Neural progenitor cell (in vitro differentiated cells): ENCODE measurements around the gene BACH1. TPM values are rescaled to one million over a fixed set of nuclear protein-coding genes. Genes with fewer than 3 reads are reported as not detected.

Source experiments
- DNase-seq: peaks from one replicate; pipeline ENCODE4 v3.0.0-alpha.2; 2016; ENCODE audit warnings: low spot score
- H2AFZ ChIP-seq: fragments of 200-600 bp; sonication (generic); replicated peaks from 2 replicates; pipeline ENCODE4 v1.6.1; 2016; ENCODE audit warnings: antibody characterized with exemption
- H3F3A ChIP-seq: fragments of 200-600 bp; sonication (generic); 2 replicates; pipeline ENCODE4 v1.6.1; 2016; ENCODE audit warnings: antibody characterized with exemption, low read depth
- H3K27ac ChIP-seq: fragments of 200-600 bp; sonication (generic); 2 replicates; pipeline ENCODE4 v1.5.1; 2016; ENCODE audit warnings: mild to moderate bottlenecking
- H3K27me3 ChIP-seq: fragments of 200-600 bp; sonication (generic); 2 replicates; pipeline ENCODE4 v1.6.1; 2016; ENCODE audit warnings: mild to moderate bottlenecking, moderate library complexity
- H3K36me3 ChIP-seq: fragments of 200-600 bp; sonication (generic); 2 replicates; pipeline ENCODE4 v1.5.1; 2016
- H3K4me1 ChIP-seq: fragments of 200-600 bp; sonication (generic); 2 replicates; pipeline ENCODE4 v1.6.1; 2016; ENCODE audit warnings: mixed run types
- H3K4me2 ChIP-seq: fragments of 200-600 bp; sonication (generic); 2 replicates; pipeline ENCODE4 v1.6.1; 2016
- H3K4me3 ChIP-seq: fragments of 200-600 bp; sonication (generic); 2 replicates; pipeline ENCODE4 v1.5.1; 2016
- H3K79me2 ChIP-seq: fragments of 200-600 bp; sonication (generic); 2 replicates; pipeline ENCODE4 v1.6.1; 2016; ENCODE audit warnings: low read depth
- H3K9ac ChIP-seq: fragments of 200-600 bp; sonication (generic); 2 replicates; pipeline ENCODE4 v1.6.1; 2016
- H3K9me3 ChIP-seq: fragments of 200-600 bp; sonication (generic); 2 replicates; pipeline ENCODE4 v1.5.1; 2016; ENCODE audit warnings: low read depth
- H4K20me1 ChIP-seq: fragments of 200-600 bp; sonication (generic); 2 replicates; pipeline ENCODE4 v1.6.1; 2016; ENCODE audit warnings: low read depth
- H3K27ac Mint-ChIP-seq: 3 replicates; pipeline ENCODE4 v1.8.0; 2021; ENCODE audit warnings: mixed read lengths
- H3K27me3 Mint-ChIP-seq: 2 replicates; pipeline ENCODE4 v1.8.0; 2022; ENCODE audit warnings: low read depth, mild to moderate bottlenecking, inconsistent platforms, moderate library complexity, mixed read lengths; ENCODE audit not compliant: insufficient read depth
- H3K36me3 Mint-ChIP-seq: 3 replicates; pipeline ENCODE4 v1.8.0; 2021; ENCODE audit warnings: mixed read lengths
- H3K4me1 Mint-ChIP-seq: 3 replicates; pipeline ENCODE4 v1.8.0; 2021; ENCODE audit warnings: mixed read lengths
- H3K4me3 Mint-ChIP-seq: 3 replicates; pipeline ENCODE4 v1.8.0; 2021; ENCODE audit warnings: mild to moderate bottlenecking, moderate library complexity, mixed read lengths
- H3K9me3 Mint-ChIP-seq: 3 replicates; pipeline ENCODE4 v1.8.0; 2020; ENCODE audit warnings: mixed read lengths
- CTCF ChIP-seq: fragments of 200-600 bp; sonication (generic); IDR thresholded peaks from 2 replicates; pipeline ENCODE4 v1.5.1; 2017; ENCODE audit warnings: antibody characterized with exemption, mild to moderate bottlenecking
- EZH2 ChIP-seq: fragments of 200-600 bp; sonication (generic); IDR thresholded peaks from 2 replicates; pipeline ENCODE4 v1.6.1; 2017; ENCODE audit warnings: antibody characterized with exemption, mild to moderate bottlenecking, moderate library complexity
- EZH2phosphoT487 ChIP-seq: fragments of 200-600 bp; sonication (generic); IDR thresholded peaks from 2 replicates; pipeline ENCODE4 v1.6.1; 2017; ENCODE audit warnings: antibody characterized with exemption
- total RNA-seq: library from RNA; depleted of rRNA; stranded (reverse); fragments of >200 nt; gene quantifications from 2 replicates; pipeline ENCODE4 v1.2.3, GENCODE V29; 2015; ENCODE audit warnings: low replicate concordance

BACH1 gene
- total RNA-seq, 1 donor from 2014 or later, result 93.8 TPM

GRCh38 chr21:29329406-29329805 lies 30.7 kb downstream of the BACH1 start:
- Histone ChIP-seq H3K27me3 (no peaks in the 10 kb centered on the region), H3K4me2 (no peak overlapping the region), H3K79me2 (peaks cover 31% of the 10 kb centered on the region), H3K9me3 (no peaks in the 10 kb centered on the region), H3F3A (no peaks in the 10 kb centered on the region), H3K36me3 (no peaks in the 10 kb centered on the region), H2AFZ (no peak overlapping the region), H3K27ac (no peak overlapping the region), H3K4me3 (no peak overlapping the region), H3K4me1 (no peaks in the 10 kb centered on the region), H4K20me1 (no peaks in the 10 kb centered on the region), H3K9ac (no peak overlapping the region)
- peaks cover 34% of the 10 kb centered on the region for H3K36me3 Mint-ChIP-seq
- H3K27me3 Mint-ChIP-seq, result no peaks in the 10 kb centered on the region
- no peak for DNase-seq
- no peaks in the 10 kb centered on the region for H3K9me3 Mint-ChIP-seq
- TF ChIP-seq EZH2phosphoT487 (no peak), CTCF (no peak), EZH2 (no peak)
- no peak overlapping the region for H3K27ac Mint-ChIP-seq
- H3K4me3 Mint-ChIP-seq, result no peak overlapping the region
- no peaks in the 10 kb centered on the region for H3K4me1 Mint-ChIP-seq

GRCh38 chr21:29330797-29331196 lies 32.1 kb downstream of the BACH1 start:
- DNase-seq, result no peak
- Histone ChIP-seq H3K4me2 (no peak overlapping the region), H2AFZ (no peak overlapping the region), H3K4me1 (no peaks in the 10 kb centered on the region), H3K27me3 (no peaks in the 10 kb centered on the region), H3K9me3 (no peaks in the 10 kb centered on the region), H3F3A (no peaks in the 10 kb centered on the region), H3K36me3 (no peaks in the 10 kb centered on the region), H3K9ac (no peak overlapping the region), H3K4me3 (no peak overlapping the region), H4K20me1 (peaks cover 4% of the 10 kb centered on the region), H3K79me2 (peaks cover 32% of the 10 kb centered on the region), H3K27ac (no peak overlapping the region)
- TF ChIP-seq EZH2phosphoT487, result no peak
- TF ChIP-seq CTCF, result no peak
- no peak for TF ChIP-seq EZH2
- Mint-ChIP-seq H3K4me3 (no peak overlapping the region), H3K27ac (no peak overlapping the region), H3K36me3 (peaks cover 37% of the 10 kb centered on the region), H3K9me3 (no peaks in the 10 kb centered on the region), H3K27me3 (no peaks in the 10 kb centered on the region), H3K4me1 (no peaks in the 10 kb centered on the region)

- no peak overlapping the region for H3K27ac Mint-ChIP-seq
- no peaks in the 10 kb centered on the region for H3K9me3 ChIP-seq
- peaks cover 25% of the 10 kb centered on the region for H3K36me3 Mint-ChIP-seq
- H3F3A ChIP-seq, result no peaks in the 10 kb centered on the region
- H3K9me3 Mint-ChIP-seq, result no peaks in the 10 kb centered on the region
- H3K4me1 Mint-ChIP-seq, result no peaks in the 10 kb centered on the region
- peaks cover 7% of the 10 kb centered on the region for H4K20me1 ChIP-seq
- H3K79me2 ChIP-seq, result peaks cover 39% of the 10 kb centered on the region
- H3K36me3 ChIP-seq, result no peaks in the 10 kb centered on the region
- H3K4me2 ChIP-seq, result no peak overlapping the region
- no peak overlapping the region for H2AFZ ChIP-seq
- H3K4me3 Mint-ChIP-seq, result no peak overlapping the region
- H3K4me1 ChIP-seq, result no peaks in the 10 kb centered on the region
- no peak for DNase-seq
- no peak overlapping the region for H3K4me3 ChIP-seq
- H3K27me3 Mint-ChIP-seq, result no peaks in the 10 kb centered on the region
- H3K27ac ChIP-seq, result no peak overlapping the region
- no peaks in the 10 kb centered on the region for H3K27me3 ChIP-seq
- H3K9ac ChIP-seq, result no peak overlapping the region
- no peak for TF ChIP-seq EZH2
- no peak for TF ChIP-seq CTCF
- no peak for TF ChIP-seq EZH2phosphoT487
These were observed 34.0 kb downstream of the BACH1 start for GRCh38 chr21:29332461-29333362.
